Measurements from ENCODE around the gene ALG8.

ALG8 gene

DNA sequence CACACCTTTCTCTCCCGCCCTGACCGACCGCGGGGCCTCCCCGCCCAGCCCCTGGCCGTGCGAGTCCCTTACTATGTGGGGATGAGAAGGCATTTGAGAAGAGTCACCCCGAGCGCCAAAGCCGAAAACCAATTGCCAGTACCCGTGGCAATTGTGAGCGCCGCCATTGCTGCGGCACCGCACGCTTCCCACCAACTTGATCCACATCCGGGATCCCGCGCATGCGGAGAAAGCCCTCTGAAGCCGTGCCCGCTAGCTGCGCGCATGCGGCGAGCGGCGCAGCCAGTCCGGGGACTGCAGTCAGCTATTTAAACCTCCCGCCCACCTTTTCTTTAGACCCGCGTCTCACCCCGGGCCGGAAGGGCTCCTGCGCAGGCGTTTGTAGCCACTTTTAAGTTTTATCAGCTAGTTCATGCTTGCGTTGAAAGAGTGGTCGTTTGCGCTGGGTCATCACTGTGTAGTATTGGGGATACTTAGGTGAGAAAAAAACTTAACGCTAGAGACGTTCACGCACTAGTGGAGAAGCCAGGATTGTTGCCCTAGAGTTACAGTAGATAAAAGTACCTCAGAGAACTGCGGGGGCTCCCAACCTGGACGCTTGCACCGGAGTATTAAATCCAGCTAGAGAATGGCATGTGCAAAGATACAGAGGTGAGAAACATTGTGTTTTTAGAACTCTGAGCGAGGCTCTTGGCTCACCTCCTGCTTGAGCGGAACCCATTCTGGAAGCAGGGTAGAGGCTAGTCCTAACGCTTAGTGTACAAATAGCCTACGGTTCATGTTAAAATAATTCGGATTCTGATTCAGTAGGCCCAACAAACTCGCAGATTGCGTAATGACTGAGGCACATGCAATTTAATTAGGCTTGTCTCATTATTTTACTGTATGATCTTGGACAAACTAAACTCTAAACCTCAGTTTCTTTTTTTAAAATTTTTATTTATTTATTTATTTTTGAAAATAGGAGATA, at the start of gene ALG8:
Gene ALG8 (minus strand): TSS at position 205 of the 970 bp plus-strand sequence. CDS start 38 bp downstream, at position 167.
- TF ChIP-seq, protein P1, sequence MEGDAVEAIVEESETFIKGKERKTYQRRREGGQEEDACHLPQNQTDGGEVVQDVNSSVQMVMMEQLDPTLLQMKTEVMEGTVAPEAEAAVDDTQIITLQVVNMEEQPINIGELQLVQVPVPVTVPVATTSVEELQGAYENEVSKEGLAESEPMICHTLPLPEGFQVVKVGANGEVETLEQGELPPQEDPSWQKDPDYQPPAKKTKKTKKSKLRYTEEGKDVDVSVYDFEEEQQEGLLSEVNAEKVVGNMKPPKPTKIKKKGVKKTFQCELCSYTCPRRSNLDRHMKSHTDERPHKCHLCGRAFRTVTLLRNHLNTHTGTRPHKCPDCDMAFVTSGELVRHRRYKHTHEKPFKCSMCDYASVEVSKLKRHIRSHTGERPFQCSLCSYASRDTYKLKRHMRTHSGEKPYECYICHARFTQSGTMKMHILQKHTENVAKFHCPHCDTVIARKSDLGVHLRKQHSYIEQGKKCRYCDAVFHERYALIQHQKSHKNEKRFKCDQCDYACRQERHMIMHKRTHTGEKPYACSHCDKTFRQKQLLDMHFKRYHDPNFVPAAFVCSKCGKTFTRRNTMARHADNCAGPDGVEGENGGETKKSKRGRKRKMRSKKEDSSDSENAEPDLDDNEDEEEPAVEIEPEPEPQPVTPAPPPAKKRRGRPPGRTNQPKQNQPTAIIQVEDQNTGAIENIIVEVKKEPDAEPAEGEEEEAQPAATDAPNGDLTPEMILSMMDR (IDR thresholded peaks at IDR 0.05; ENCODE audit: low read depth, low read length, missing control alignments) = no peak
- DNase-seq (ENCODE audit: extremely low read depth, low read depth) = peak; percentile 86
- H3K4me3 ChIP-seq (replicated peaks; ENCODE audit: low read depth, low read length) = peak within 1 kb of the TSS; percentile 57

DNA sequence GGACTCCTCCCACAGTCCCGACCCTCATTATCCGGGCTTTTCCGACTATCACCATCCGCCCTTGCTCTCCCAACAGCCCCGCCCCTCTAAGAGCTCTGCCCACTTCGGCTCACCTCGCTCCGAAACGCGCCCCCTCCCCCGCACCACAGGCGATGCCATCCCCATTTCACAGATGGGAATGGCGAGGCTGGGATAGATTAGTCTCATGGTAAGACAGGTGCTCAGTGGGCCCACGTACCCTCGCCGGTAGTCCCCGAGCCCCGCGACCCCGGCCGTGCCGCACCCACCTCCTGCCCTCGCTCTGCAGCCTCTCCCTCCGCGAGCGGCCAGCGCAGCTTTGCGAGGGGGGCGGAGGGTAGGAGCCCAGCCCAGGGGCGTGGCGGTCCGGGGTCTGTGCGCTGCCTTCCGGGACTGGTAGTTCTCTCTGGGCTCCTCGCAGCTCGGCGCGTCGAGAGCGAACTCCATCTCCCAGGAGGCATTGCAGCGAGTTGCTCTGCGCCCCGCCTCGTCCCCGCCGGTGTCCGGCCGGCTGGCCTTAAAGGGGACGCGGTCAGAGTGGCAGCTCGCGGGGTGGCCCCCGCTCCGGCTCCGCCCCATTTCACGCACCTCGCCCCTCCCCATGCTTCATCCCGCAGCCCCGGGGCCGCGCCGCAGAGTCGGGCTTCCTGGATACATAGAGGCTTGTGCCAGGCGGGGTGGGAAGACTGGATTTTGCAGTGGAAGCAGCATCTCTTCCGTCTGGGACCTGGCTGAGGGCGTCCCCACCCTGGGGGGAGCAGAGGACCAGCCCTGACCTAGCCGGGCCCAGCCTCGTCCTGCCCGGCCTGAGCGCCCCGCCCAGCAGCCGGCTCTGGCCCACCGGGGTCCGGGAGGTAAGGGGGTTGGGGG, 49.1 kb upstream of the ALG8 start, which contains the start of the genes KCTD21 and USP35:
Gene KCTD21 (minus strand): TSS at position 341 of the 888 bp plus-strand sequence. CDS start 14,072 bp downstream, outside the sequence.
Gene USP35 (plus strand): TSS at position 634 of the 888 bp plus-strand sequence. CDS start 7,327 bp downstream, outside the sequence.
- H3K4me3 ChIP-seq (replicated peaks; ENCODE audit: low read depth, low read length) = peak within 1 kb of the TSS; percentile 79
- DNase-seq (ENCODE audit: extremely low read depth, low read depth) = peak; percentile 89
- TF ChIP-seq, protein P1 (IDR thresholded peaks at IDR 0.05; ENCODE audit: low read depth, low read length, missing control alignments) = no peak

DNA sequence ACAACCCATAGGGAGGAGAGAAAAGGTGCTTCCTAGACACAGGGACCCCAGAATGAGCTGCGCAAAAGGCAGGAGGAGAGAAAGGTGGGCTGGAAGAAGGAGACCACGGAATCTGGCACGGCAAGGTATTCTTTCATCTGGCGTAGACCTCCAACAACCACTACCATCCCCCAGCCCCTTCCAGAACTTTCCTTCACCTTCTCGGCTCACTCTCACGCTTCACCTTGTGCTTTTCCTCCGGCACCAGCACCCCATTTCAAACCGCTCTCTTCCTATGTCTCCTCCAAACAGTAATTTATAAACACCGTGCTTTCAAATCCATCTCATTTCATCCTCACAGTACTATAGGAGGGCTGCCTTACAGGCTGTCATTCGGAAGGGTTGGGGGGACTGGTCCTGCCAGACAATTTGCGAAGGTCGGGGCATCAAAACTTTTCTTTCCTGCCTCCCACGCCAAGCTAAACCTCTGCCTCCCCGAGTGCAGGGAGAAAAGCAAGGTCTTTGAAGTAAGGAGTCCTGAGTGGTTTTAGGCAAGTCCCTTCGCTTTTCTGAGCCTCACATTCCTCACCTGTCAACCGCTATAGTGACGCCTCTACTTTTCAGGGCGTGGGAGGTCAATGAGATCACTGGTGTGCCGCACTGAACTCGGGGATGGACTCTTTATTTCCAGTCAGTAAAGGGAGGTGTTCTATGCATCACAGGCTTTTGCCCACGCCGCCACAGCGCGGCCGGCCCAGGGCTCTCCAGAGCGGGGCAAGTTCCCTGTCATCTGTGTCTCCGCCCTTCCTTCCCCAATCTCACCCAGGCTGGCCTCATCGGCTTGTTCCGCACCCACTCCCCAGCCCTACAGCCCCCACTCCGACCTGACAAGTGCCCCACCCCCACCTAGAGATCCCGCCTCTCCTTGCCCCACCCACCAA, 48.2 kb upstream of the ALG8 start:
- DNase-seq (ENCODE audit: extremely low read depth, low read depth) = no peak
- peak overlapping the region; percentile 79 for H3K4me3 ChIP-seq (replicated peaks; ENCODE audit: low read depth, low read length)
- TF ChIP-seq, protein P1 (IDR thresholded peaks at IDR 0.05; ENCODE audit: low read depth, low read length, missing control alignments) = no peak

DNA sequence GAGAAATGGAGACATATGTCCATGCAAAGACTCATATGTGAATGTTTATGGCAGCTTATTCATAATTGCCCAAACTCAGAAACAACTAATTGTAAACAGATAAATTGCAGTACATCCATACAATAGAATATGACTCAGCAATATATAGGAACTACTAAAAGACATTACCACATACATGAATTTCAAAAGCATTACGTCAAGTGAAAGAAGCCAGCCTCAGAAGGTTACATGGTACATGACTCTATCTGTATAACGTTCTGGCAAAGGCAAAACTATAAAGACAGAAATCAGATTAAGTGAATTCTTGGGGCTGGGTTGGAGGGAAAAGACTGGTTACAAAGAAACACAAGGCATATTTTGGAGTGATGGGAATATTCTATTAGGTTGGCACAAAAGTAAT, 41.8 kb upstream of the ALG8 start:
- H3K4me3 ChIP-seq (replicated peaks; ENCODE audit: low read depth, low read length) = no peak overlapping the region
- no peak for DNase-seq (ENCODE audit: extremely low read depth, low read depth)
- TF ChIP-seq, protein P1 (IDR thresholded peaks at IDR 0.05; ENCODE audit: low read depth, low read length, missing control alignments) = no peak

GRCh38 chr11:78180751-78181150, 41.3 kb upstream of the ALG8 start:
- no peak for DNase-seq (ENCODE audit: extremely low read depth, low read depth)
- H3K4me3 ChIP-seq (replicated peaks; ENCODE audit: low read depth, low read length) = no peak overlapping the region
- TF ChIP-seq, protein P1 (IDR thresholded peaks at IDR 0.05; ENCODE audit: low read depth, low read length, missing control alignments) = no peak

All from HFF-Myc (cell line).